H1 (cell line): ENCODE data around the gene L3MBTL1. TPM values are rescaled to one million over a fixed set of nuclear protein-coding genes. Genes with fewer than 3 reads are reported as not detected.

Experiments
- CTCF ChIA-PET: fragments of 300-600 bp; sonication (Branson Sonifier 250); formaldehyde crosslinking; loops from one replicate; lab custom pipeline; 2021; ENCODE audit not compliant: partially characterized antibody; lab: Charles Lee
- POLR2A ChIA-PET: fragments of 300-600 bp; sonication (Branson Sonifier 250); formaldehyde crosslinking; loops from one replicate; lab custom pipeline; 2021; ENCODE audit warnings: inconsistent platforms; ENCODE audit not compliant: partially characterized antibody; lab: Charles Lee
- DNase-seq, 2 experiments: peaks; one replicate each; pipeline versions ENCODE4 v3.0.0 to v3.0.0-alpha.2; 2010 to 2022; ENCODE audit warnings: low spot score in 2 of 2, low read depth in 1 of 2, mixed read lengths in 1 of 2
- FAIRE-seq: peaks from 2 replicates; lab custom pipeline; 2011; peaks lifted over from hg19 to GRCh38; lab: Jason Lieb, UNC
- H2AFZ ChIP-seq: 2 replicates; pipeline ENCODE4 v1.8.1; 2012; ENCODE audit warnings: low read length, inconsistent platforms
- H2AK5ac ChIP-seq: 2 replicates; pipeline ENCODE4 v1.6.1; 2013; ENCODE audit warnings: low read depth, low read length
- H2BK120ac ChIP-seq: replicated peaks from 2 replicates; pipeline ENCODE3; 2013; ENCODE audit warnings: low read depth, low read length, inconsistent platforms
- H2BK12ac ChIP-seq: 2 replicates; pipeline ENCODE4 v1.6.1; 2013; ENCODE audit warnings: low read depth, low read length
- H2BK15ac ChIP-seq: 2 replicates; pipeline ENCODE4 v1.6.1; 2013; ENCODE audit warnings: low read length
- H2BK20ac ChIP-seq: 2 replicates; pipeline ENCODE4 v1.6.1; 2013; ENCODE audit warnings: low read length
- H2BK5ac ChIP-seq: 2 replicates; pipeline ENCODE4 v1.6.1; 2013; ENCODE audit warnings: low read depth, low read length
- H3K14ac ChIP-seq: 2 replicates; pipeline ENCODE4 v1.6.1; 2013; ENCODE audit warnings: inconsistent platforms; ENCODE audit not compliant: insufficient read length
- H3K18ac ChIP-seq: 2 replicates; pipeline ENCODE4 v1.6.1; 2013; ENCODE audit warnings: low read length; ENCODE audit errors: extremely low read depth
- H3K23ac ChIP-seq: 2 replicates; pipeline ENCODE4 v1.6.1; 2013; ENCODE audit warnings: inconsistent platforms; ENCODE audit not compliant: insufficient read length
- H3K23me2 ChIP-seq: 2 replicates; pipeline ENCODE4 v1.6.1; 2013; ENCODE audit warnings: low read depth, low read length
- H3K27ac ChIP-seq: 2 replicates; pipeline ENCODE4 v1.6.1; 2011; ENCODE audit warnings: low read depth, low read length, inconsistent platforms
- H3K27me3 ChIP-seq, 4 experiments: replicated peaks in 1 of 4; 1 replicate in 1 of 4; 2 replicates in 3 of 4; pipeline versions ENCODE4 v1.6.1 to v1.8.1; 2011 to 2013; ENCODE audit warnings: low read length in 3 of 4, mild to moderate bottlenecking in 3 of 4, inconsistent platforms in 2 of 4, mixed read lengths in 2 of 4, moderate library complexity in 1 of 4; ENCODE audit not compliant: control insufficient read depth in 3 of 4, insufficient read depth in 3 of 4; ENCODE audit errors: extremely low read depth in 1 of 4
- H3K36me3 ChIP-seq, 4 experiments: 2 replicates each; pipeline versions ENCODE4 v1.6.1 to v1.8.1; 2011 to 2013; ENCODE audit warnings: mild to moderate bottlenecking in 4 of 4, low read length in 3 of 4, moderate library complexity in 2 of 4, control low read depth in 1 of 4, inconsistent platforms in 1 of 4; ENCODE audit not compliant: insufficient read depth in 4 of 4, control insufficient read depth in 2 of 4
- H3K4ac ChIP-seq: replicated peaks from 2 replicates; pipeline ENCODE3; 2013; ENCODE audit warnings: low read length, low read depth, mixed read lengths, inconsistent platforms; ENCODE audit not compliant: insufficient read length
- H3K4me1 ChIP-seq, 4 experiments: replicated peaks in 1 of 4; 1 replicate in 1 of 4; 2 replicates in 3 of 4; pipeline versions ENCODE4 v1.6.1 to v1.8.1; 2011 to 2013; ENCODE audit warnings: low read length in 3 of 4, inconsistent platforms in 2 of 4, mixed read lengths in 1 of 4; ENCODE audit not compliant: insufficient read depth in 4 of 4, control insufficient read depth in 3 of 4
- H3K4me2 ChIP-seq, 2 experiments: 2 replicates each; pipeline versions ENCODE4 v1.6.1 to v1.8.1; 2011 to 2013; ENCODE audit warnings: low read depth in 2 of 2, low read length in 2 of 2, control low read depth in 1 of 2, inconsistent platforms in 1 of 2, mild to moderate bottlenecking in 1 of 2; ENCODE audit not compliant: insufficient read depth in 1 of 2
- H3K4me3 ChIP-seq, 4 experiments: fragments of 200-600, 300-600 bp in 1 of 4; sonication (generic), shearing (Covaris generic), sonication (Bioruptor Twin) in 1 of 4; 2 replicates each; pipeline versions ENCODE4 v1.5.1 to v1.8.1; 2011 to 2016; ENCODE audit warnings: low read length in 4 of 4, low read depth in 3 of 4, control low read depth in 2 of 4, inconsistent platforms in 2 of 4, mild to moderate bottlenecking in 2 of 4, mixed read lengths in 1 of 4, moderate library complexity in 1 of 4; ENCODE audit not compliant: insufficient read depth in 2 of 4; ENCODE audit errors: extremely low read depth in 1 of 4
- H3K56ac ChIP-seq: replicated peaks from 2 replicates; pipeline ENCODE3; 2013; ENCODE audit warnings: low read depth, mild to moderate bottlenecking, mixed read lengths, low read length, inconsistent platforms; ENCODE audit not compliant: insufficient read length
- H3K79me1 ChIP-seq: 2 replicates; pipeline ENCODE4 v1.6.1; 2013; ENCODE audit warnings: low read depth, low read length, control low read depth
- H3K79me2 ChIP-seq, 2 experiments: 2 replicates each; pipeline versions ENCODE4 v1.6.1 to v1.8.1; 2012 to 2013; ENCODE audit warnings: low read length in 2 of 2, mild to moderate bottlenecking in 2 of 2, inconsistent platforms in 1 of 2; ENCODE audit not compliant: insufficient read depth in 2 of 2, control insufficient read depth in 1 of 2
- H3K9ac ChIP-seq, 4 experiments: replicated peaks in 1 of 4; 1 replicate in 1 of 4; 2 replicates in 3 of 4; pipeline versions ENCODE4 v1.6.1 to v1.8.1; 2011 to 2013; ENCODE audit warnings: low read depth in 3 of 4, low read length in 3 of 4, control low read depth in 2 of 4, mild to moderate bottlenecking in 2 of 4, moderate library complexity in 2 of 4, inconsistent platforms in 1 of 4; ENCODE audit errors: extremely low read depth in 1 of 4
- H3K9me3 ChIP-seq, 2 experiments: 2 replicates each; pipeline versions ENCODE4 v1.6.1 to v1.8.1; 2012 to 2013; ENCODE audit warnings: mild to moderate bottlenecking in 2 of 2, moderate library complexity in 2 of 2, control low read depth in 1 of 2, inconsistent platforms in 1 of 2, low read depth in 1 of 2, low read length in 1 of 2, mixed read lengths in 1 of 2; ENCODE audit not compliant: insufficient read depth in 2 of 2
- H4K20me1 ChIP-seq, 2 experiments: replicated peaks in 1 of 2; 2 replicates each; pipeline versions ENCODE3 to v1.8.1; 2011 to 2013; ENCODE audit warnings: inconsistent platforms in 2 of 2, low read length in 2 of 2, mild to moderate bottlenecking in 1 of 2; ENCODE audit not compliant: insufficient read depth in 2 of 2, control insufficient read depth in 1 of 2
- H4K5ac ChIP-seq: 2 replicates; pipeline ENCODE4 v1.6.1; 2013; ENCODE audit warnings: low read length, low read depth, mixed read lengths, inconsistent platforms; ENCODE audit not compliant: insufficient read length
- H4K8ac ChIP-seq: 2 replicates; pipeline ENCODE4 v1.8.0; 2013; ENCODE audit warnings: mild to moderate bottlenecking, moderate library complexity, low read length, inconsistent platforms; ENCODE audit not compliant: insufficient read depth; ENCODE audit errors: extremely low read depth
- H4K91ac ChIP-seq: replicated peaks from 2 replicates; pipeline ENCODE3; 2013; ENCODE audit warnings: low read length, mixed read lengths, inconsistent platforms; ENCODE audit not compliant: insufficient read length
- CEBPB ChIP-seq: IDR thresholded peaks from 2 replicates; pipeline ENCODE4 v1.6.1; 2012; ENCODE audit warnings: low read depth, low read length
- CREB1 ChIP-seq: IDR thresholded peaks from 2 replicates; pipeline ENCODE4 v1.6.1; 2012; ENCODE audit warnings: inconsistent platforms
- EP300 ChIP-seq, 2 experiments: IDR thresholded peaks; 1 replicate in 1 of 2; 2 replicates in 1 of 2; pipeline ENCODE4 v1.6.1; 2011 to 2012; ENCODE audit warnings: low read depth in 2 of 2, low read length in 2 of 2, mild to moderate bottlenecking in 2 of 2, borderline replicate concordance in 1 of 2, inconsistent platforms in 1 of 2, moderate library complexity in 1 of 2
- GABPA ChIP-seq: IDR thresholded peaks from 2 replicates; pipeline ENCODE4 v1.6.1; 2011; ENCODE audit warnings: mild to moderate bottlenecking, low read length, moderate library complexity, borderline replicate concordance; ENCODE audit not compliant: insufficient read depth
- GTF2F1 ChIP-seq: IDR thresholded peaks from 2 replicates; pipeline ENCODE4 v1.6.1; 2012; ENCODE audit warnings: low read depth, low read length, improper control_type of control experiment, borderline replicate concordance
- NANOG ChIP-seq: IDR thresholded peaks from 2 replicates; pipeline ENCODE4 v1.6.1; 2011; ENCODE audit warnings: low read length, low read depth, mild to moderate bottlenecking, inconsistent platforms; ENCODE audit not compliant: insufficient read depth, poor library complexity, severe bottlenecking
- POLR2A ChIP-seq, 2 experiments: IDR thresholded peaks; 1 replicate in 1 of 2; 2 replicates in 1 of 2; pipeline ENCODE4 v1.6.1; 2011; ENCODE audit warnings: low read depth in 2 of 2, low read length in 2 of 2, mild to moderate bottlenecking in 2 of 2; ENCODE audit errors: control extremely low read depth in 1 of 2
- RNF2 ChIP-seq: fragments of 200-900, 300-1000 bp; sonication (generic); IDR thresholded peaks from 2 replicates; pipeline ENCODE4 v1.7.1; 2016; ENCODE audit warnings: borderline replicate concordance, low read depth, mild to moderate bottlenecking, antibody characterized with exemption, low read length; ENCODE audit not compliant: poor library complexity, severe bottlenecking; ENCODE audit errors: missing control alignments
- SIN3A ChIP-seq, 2 experiments: IDR thresholded peaks in 1 of 2; conservative IDR thresholded peaks in 1 of 2; 2 replicates each; pipeline ENCODE4 v1.6.1; 2011 to 2012; ENCODE audit warnings: low read length in 2 of 2, improper control_type of control experiment in 1 of 2, low read depth in 1 of 2, mild to moderate bottlenecking in 1 of 2
- SIX5 ChIP-seq: IDR thresholded peaks from 2 replicates; pipeline ENCODE4 v1.6.1; 2011; ENCODE audit warnings: mild to moderate bottlenecking, low read depth, low read length
- TBP ChIP-seq: IDR thresholded peaks from 2 replicates; pipeline ENCODE4 v1.6.1; 2011; ENCODE audit warnings: low read depth, low read length, improper control_type of control experiment
- WGBS, 2 experiments: shearing (Covaris generic) in 1 of 2; methylation state at CpG; one replicate each; pipeline versions ENCODE4 v1.1.6 to v1.1.7; 2013 to 2015; ENCODE audit warnings: low lambda C conversion rate in 2 of 2, mixed read lengths in 2 of 2, inconsistent platforms in 1 of 2, low coverage in 1 of 2, missing lambda C conversion rate in 1 of 2; ENCODE audit not compliant: insufficient replicate concordance in 2 of 2, insufficient coverage in 1 of 2, insufficient read length in 1 of 2; ENCODE audit errors: extremely low coverage in 1 of 2, missing lambda C conversion rate in 1 of 2; 5-methylcytosine and 5-hydroxymethylcytosine counted together
- polyA plus RNA-seq, 7 experiments: library from polyadenylated mRNA; depleted of rRNA in 3 of 7; stranded (reverse) in 5 of 7; unstranded in 2 of 7; fragments of >200 nt in 5 of 7; fragments of 200-250 nt in 2 of 7; gene quantifications; 1 replicate in 5 of 7; 2 replicates in 1 of 7; 4 replicates in 1 of 7; pipeline versions ENCODE4 v1.2.1 to v1.2.3, GENCODE V29; 2011 to 2013; ENCODE audit warnings: missing spikeins in 2 of 7, mixed read lengths in 2 of 7
- total RNA-seq: library from RNA; stranded (reverse); fragmentation: NEBNext Ultra II Directional; extraction: Animal tissue kit (Norgen Biotek cat#: 25700); gene quantifications from 2 replicates; pipeline ENCODE4 v1.2.1, GENCODE V29; 2021

The L3MBTL1 gene
- total and polyA plus RNA-seq, 2 of the 8 experiments (the other 6 are each of a cell fraction or from before 2014, with no cell fraction given) = 11.9 to 17.0 TPM

DNA sequence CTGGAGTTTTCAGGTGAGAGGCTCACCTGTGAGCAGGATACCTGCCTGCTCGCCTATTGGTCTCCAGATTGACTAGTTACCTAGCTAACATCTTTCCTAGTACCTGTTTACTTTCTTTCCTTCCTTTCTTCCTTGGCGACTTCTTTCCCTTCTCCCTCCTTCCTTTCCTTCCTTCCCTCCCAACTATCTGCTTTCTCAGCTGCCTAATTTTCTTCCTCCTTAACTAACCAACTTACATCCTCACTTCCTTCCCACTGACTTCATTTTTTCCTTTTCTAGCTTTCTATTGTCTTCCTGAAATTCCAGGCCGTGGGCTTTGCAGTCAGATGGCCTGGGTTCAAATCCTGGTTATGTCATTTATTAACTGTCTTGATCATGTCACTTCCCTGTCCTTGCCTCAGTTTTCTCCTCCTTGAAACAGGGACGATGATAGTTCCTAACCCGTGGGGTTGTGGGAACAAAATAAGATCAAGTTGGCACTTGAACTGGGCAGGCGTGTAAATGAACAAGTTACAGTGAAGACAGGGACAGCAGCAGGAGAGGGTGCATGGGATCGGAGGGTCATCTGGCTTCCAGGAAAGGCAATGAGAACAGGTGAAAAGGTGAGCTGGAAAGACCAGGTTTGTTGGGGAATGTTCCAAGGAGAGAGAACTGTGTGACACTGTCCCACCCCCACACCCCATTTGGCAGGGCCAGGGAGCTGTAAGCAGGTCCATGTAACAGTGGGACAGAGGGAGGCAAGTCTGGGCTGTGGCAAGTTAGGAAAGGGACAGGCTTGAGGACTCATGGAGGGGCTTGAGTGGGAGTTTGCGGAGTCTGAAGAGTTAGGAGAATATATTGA is 51.9 kb downstream of the L3MBTL1 start:
- Histone ChIP-seq H3K36me3 (no peaks in the 10 kb centered on the region), H4K5ac (no peak overlapping the region), H3K4me3 (no peak overlapping the region), H2BK120ac (no peak overlapping the region), H3K4me2 (no peak overlapping the region), H3K9ac (no peak overlapping the region), H3K4ac (no peak overlapping the region), H2AK5ac (no peak overlapping the region), H4K8ac (no peak overlapping the region), H3K18ac (no peak overlapping the region; the same call in 1 of the 2 replicates), H3K56ac (no peak overlapping the region), H3K79me2 (no peaks in the 10 kb centered on the region), H3K23ac (no peak overlapping the region)
- POLR2A ChIA-PET = interaction anchor here (0.7 to 1.5 kb wide), 5 partner anchors 8 to 102 kb away, joined by 3 to 7 read pairs (median 4); partner anchors contain the start of genes IFT52 and SRSF6
- no peak for DNase-seq
- no peak for FAIRE-seq
- TF ChIP-seq SIX5 (no peak), CREB1 (no peak), NANOG (no peak), SIN3A (conservative IDR thresholded peaks at IDR 0.05 in 1 of 2, IDR thresholded peaks at IDR 0.05 in 1 of 2; ENCODE audit: low read depth in 1 of 2, low read length in 2 of 2) (no peak), TBP (no peak), RNF2 (no peak), CEBPB (no peak), POLR2A (IDR thresholded peaks at IDR 0.05; ENCODE audit: control extremely low read depth in 1 of 2, low read depth in 2 of 2, low read length in 2 of 2) (no peak), GTF2F1 (no peak), GABPA (no peak), EP300 (IDR thresholded peaks at IDR 0.05; ENCODE audit: borderline replicate concordance in 1 of 2, low read depth in 2 of 2, low read length in 2 of 2) (no peak)
- TF ChIP-seq, all 59 proteins: peak for 0
- H3K27ac ChIP-seq = no peak overlapping the region
- H3K9me3 ChIP-seq = no peaks in the 10 kb centered on the region
- no peaks in the 10 kb centered on the region for H4K20me1 ChIP-seq
- H4K91ac ChIP-seq = no peak overlapping the region
- WGBS, 2 experiments = 91% methylated on average over 8 of the region's 8 CpGs; no CpG with 5 or more reads in 1 of the 2 experiments
- H2BK5ac ChIP-seq = no peak overlapping the region
- H2BK15ac ChIP-seq = no peak overlapping the region
- no peaks in the 10 kb centered on the region for H3K4me1 ChIP-seq
- no peak overlapping the region for H2BK12ac ChIP-seq
- no peak overlapping the region for H3K14ac ChIP-seq
- peaks cover 3% of the 10 kb centered on the region; the same call in 1 of the 2 replicates for H3K23me2 ChIP-seq
- H3K27me3 ChIP-seq = no peaks in the 10 kb centered on the region
- H3K79me1 ChIP-seq = no peaks in the 10 kb centered on the region
- CTCF ChIA-PET = interaction anchor here (0.7 to 2.1 kb wide), 7 partner anchors 11 to 133 kb away, joined by 3 to 9 read pairs (median 5); no protein-coding TSS in a partner anchor
- H2AFZ ChIP-seq = no peak overlapping the region
- H2BK20ac ChIP-seq = no peak overlapping the region
